ENCODE measurements around the gene GALNT1.
"Not testable (repeated sequence)": the region's sequence is repeated elsewhere in the genome, so short reads cannot be mapped to it uniquely, and the experiment has no call there.

GALNT1 gene

DNA sequence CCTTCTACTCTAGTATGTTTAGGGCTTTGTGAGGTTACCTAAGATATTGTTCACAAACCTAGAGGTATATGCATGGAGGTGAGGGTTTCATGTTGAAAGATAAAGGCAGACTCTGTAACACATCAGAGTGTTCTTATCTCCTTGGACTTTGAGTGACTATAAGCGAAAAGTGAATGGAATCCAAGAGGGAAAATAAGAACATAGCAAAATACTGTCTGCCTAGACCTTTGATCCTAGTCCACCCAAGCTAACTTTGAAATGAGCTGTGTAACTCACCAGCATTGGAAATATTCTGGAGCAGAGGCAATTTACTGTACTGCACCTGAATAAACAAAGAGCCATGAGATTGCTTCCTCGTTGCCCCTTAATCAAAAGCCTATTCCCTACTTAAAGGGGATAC lies 28.2 kb upstream of the GALNT1 start:
- H3K27ac Mint-ChIP-seq, result no peak overlapping the region
- no peaks in the 10 kb centered on the region for H3K4me1 Mint-ChIP-seq
- DNase-seq, result no peak
- no peaks in the 10 kb centered on the region for H3K36me3 Mint-ChIP-seq (ENCODE audit: low read depth)
- no peak overlapping the region for H3K4me3 Mint-ChIP-seq
- H3K27me3 Mint-ChIP-seq (ENCODE audit: low read depth, poor library complexity), result peaks cover 2% of the 10 kb centered on the region
- TF ChIP-seq, protein P1, sequence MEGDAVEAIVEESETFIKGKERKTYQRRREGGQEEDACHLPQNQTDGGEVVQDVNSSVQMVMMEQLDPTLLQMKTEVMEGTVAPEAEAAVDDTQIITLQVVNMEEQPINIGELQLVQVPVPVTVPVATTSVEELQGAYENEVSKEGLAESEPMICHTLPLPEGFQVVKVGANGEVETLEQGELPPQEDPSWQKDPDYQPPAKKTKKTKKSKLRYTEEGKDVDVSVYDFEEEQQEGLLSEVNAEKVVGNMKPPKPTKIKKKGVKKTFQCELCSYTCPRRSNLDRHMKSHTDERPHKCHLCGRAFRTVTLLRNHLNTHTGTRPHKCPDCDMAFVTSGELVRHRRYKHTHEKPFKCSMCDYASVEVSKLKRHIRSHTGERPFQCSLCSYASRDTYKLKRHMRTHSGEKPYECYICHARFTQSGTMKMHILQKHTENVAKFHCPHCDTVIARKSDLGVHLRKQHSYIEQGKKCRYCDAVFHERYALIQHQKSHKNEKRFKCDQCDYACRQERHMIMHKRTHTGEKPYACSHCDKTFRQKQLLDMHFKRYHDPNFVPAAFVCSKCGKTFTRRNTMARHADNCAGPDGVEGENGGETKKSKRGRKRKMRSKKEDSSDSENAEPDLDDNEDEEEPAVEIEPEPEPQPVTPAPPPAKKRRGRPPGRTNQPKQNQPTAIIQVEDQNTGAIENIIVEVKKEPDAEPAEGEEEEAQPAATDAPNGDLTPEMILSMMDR (IDR thresholded peaks at IDR 0.05), result no peak
- no peaks in the 10 kb centered on the region for H3K9me3 Mint-ChIP-seq

DNA sequence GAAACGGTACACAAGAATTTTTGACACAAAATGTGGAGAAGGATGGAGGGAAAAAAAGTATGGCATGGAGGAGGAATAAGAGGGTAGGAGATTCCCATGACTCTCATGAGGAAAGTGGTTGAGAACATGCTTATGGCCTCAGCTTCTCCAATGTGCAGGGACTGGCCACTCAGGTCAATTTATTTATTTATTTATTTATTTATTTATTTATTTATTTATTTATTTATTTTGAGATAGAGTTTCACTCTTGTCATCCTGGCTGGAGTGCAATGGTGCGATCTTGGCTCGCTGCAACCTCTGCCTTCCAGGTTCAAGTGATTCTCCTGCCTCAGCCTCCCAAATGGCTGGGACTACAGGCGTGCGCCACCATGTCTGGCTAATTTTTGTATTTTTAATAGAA lies 26.0 kb upstream of the GALNT1 start:
- not testable (repeated sequence) for H3K4me1 Mint-ChIP-seq; DNase-seq; H3K9me3 Mint-ChIP-seq; H3K36me3 Mint-ChIP-seq (ENCODE audit: low read depth); H3K27ac Mint-ChIP-seq; H3K27me3 Mint-ChIP-seq (ENCODE audit: low read depth, poor library complexity); H3K4me3 Mint-ChIP-seq

GRCh38 chr18:35559867-35560266 lies 21.7 kb upstream of the GALNT1 start:
- Mint-ChIP-seq H3K36me3 (ENCODE audit: low read depth) (no peaks in the 10 kb centered on the region), H3K4me3 (no peak overlapping the region), H3K4me1 (no peaks in the 10 kb centered on the region), H3K9me3 (no peaks in the 10 kb centered on the region), H3K27ac (no peak overlapping the region), H3K27me3 (ENCODE audit: low read depth, poor library complexity) (peaks cover 11% of the 10 kb centered on the region)
- TF ChIP-seq, protein P1 (IDR thresholded peaks at IDR 0.05), result no peak
- no peak for DNase-seq

- Mint-ChIP-seq H3K4me3 (no peak overlapping the region), H3K4me1 (no peaks in the 10 kb centered on the region), H3K9me3 (no peaks in the 10 kb centered on the region), H3K27me3 (ENCODE audit: low read depth, poor library complexity) (peaks cover 16% of the 10 kb centered on the region), H3K27ac (no peak overlapping the region), H3K36me3 (ENCODE audit: low read depth) (no peaks in the 10 kb centered on the region)
- TF ChIP-seq, protein P1 (IDR thresholded peaks at IDR 0.05), result no peak
- DNase-seq, result no peak
These were observed 16.6 kb upstream of the GALNT1 start for GRCh38 chr18:35564795-35565453.

- Mint-ChIP-seq H3K36me3 (ENCODE audit: low read depth) (no peaks in the 10 kb centered on the region), H3K27ac (no peak overlapping the region), H3K4me3 (no peak overlapping the region), H3K9me3 (no peaks in the 10 kb centered on the region), H3K4me1 (no peaks in the 10 kb centered on the region), H3K27me3 (ENCODE audit: low read depth, poor library complexity) (peaks cover 16% of the 10 kb centered on the region)
- TF ChIP-seq, protein P1 (IDR thresholded peaks at IDR 0.05), result no peak
- no peak for DNase-seq
These were observed 15.5 kb upstream of the GALNT1 start for GRCh38 chr18:35566019-35566418.

GRCh38 chr18:35570182-35570581 lies 11.4 kb upstream of the GALNT1 start:
- no peaks in the 10 kb centered on the region for H3K36me3 Mint-ChIP-seq (ENCODE audit: low read depth)
- DNase-seq, result no peak
- no peaks in the 10 kb centered on the region for H3K4me1 Mint-ChIP-seq
- H3K27me3 Mint-ChIP-seq (ENCODE audit: low read depth, poor library complexity), result peaks cover 14% of the 10 kb centered on the region
- H3K9me3 Mint-ChIP-seq, result no peaks in the 10 kb centered on the region
- TF ChIP-seq, protein P1 (IDR thresholded peaks at IDR 0.05), result no peak
- H3K27ac Mint-ChIP-seq, result no peak overlapping the region
- no peak overlapping the region for H3K4me3 Mint-ChIP-seq

Data from nephron progenitor cell (in vitro differentiated cells).